ENCODE data around the gene GSTO1.
A peak's percentile ranks its signal among the peaks of the same experiment; 100 is the strongest.

The GSTO1 gene

DNA sequence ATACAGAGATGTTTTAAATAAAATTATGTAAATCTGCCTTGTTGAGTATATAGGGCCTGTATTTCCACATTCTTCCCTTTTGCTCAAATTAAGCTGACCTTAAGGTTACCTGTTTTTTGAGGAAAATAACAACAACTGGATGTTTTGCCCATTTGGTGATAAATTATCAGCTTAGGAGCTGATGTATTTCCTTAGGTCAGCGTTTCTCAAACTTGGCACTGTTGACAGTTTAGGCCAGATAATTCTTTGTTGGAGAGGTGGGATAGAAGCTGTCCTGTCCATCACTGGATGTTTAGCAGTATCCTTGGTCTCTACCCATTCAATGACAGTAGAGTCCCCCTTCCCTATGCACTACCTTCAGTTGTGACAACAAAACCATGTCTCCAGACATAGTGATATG, 21.5 kb downstream of the GSTO1 start:
- no peak for DNase-seq (ENCODE audit: low read depth)

DNA sequence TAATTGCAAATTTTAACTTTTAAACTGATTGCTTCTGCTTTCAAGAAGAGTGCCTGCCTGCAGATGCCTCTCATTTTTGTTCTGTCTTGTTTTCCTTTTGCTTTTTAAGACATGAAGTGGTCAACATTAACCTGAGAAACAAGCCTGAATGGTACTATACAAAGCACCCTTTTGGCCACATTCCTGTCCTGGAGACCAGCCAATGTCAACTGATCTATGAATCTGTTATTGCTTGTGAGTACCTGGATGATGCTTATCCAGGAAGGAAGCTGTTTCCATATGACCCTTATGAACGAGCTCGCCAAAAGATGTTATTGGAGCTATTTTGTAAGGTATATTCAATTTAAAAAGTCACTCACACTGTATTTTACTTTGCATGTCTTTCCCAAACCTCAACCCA, 23.1 kb downstream of the GSTO1 start:
- no peak for DNase-seq (ENCODE audit: low read depth)

DNA sequence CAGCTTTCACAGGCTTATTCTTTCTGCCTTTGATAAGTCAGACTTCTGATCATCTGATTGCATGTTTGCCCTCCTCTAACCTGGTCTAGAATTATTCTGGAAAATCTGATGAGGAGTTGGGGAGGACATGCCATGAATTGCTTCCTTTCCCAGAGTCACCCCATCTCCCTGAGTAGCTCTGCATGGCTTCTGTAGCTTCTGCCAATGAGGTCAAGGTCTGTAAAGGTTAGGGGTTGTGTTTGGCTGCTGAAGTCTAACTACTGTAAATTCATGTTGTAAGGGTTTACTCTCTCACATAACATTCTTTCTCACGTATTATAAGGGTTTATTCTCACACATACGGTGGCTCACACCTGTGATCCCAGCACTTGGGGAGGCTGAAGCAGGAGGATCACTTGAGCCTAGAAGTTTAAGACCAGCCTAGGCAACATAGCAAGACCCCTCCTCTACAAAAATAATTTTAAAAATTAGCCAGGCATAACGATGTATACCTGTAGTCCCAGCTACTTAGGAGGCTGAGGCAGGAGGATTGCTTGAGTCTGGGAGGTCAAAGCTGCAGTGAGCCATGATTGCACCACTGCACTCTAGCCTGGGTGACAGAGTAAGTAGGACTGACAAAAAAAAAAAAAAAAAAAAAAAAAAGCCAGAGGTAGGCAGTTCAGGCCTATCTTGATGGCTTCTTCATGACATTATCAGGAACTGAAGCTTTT, 25.0 kb downstream of the GSTO1 start:
- DNase-seq (ENCODE audit: low read depth), result no peak

DNA sequence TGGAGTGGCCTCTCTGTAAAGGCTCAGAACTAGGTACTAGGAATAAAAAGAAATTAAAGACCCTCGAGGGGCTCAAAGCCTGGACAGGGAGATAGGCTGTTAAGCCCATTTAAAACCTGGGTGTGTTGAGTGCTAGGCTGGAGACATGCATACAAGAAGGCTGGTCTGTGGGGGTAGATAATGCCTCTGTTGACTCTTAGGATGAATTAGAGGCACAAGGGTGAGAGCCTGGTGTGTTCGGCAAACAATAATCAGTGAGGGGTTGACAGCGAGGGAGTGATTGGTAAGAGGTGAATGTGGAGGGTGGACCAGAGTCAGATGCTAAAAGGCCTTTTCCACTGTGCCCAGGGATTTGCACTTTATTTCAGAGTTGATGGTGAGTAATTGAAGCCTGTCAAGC, 27.0 kb downstream of the GSTO1 start:
- no peak for DNase-seq (ENCODE audit: low read depth)

DNA sequence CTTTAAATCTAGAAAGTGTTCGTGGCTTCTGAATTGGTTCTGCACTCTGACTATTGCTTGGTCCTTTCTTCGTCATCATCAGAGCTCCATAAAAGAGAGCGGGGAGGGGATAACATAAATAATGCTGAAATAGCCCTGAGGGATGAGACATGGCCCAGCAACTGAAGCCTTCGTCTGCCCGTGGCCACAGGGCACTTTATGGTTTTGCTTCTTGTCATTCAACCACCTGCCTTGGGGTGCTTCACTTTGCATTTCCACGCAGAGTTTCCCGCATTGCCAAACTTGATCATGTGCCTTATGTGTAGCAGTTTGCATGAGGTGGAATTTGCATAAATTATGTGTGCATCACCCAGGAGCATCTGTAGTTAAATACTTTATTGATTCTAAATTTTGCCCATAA, 30.2 kb downstream of the GSTO1 start:
- DNase-seq (ENCODE audit: low read depth), result no peak

DNA sequence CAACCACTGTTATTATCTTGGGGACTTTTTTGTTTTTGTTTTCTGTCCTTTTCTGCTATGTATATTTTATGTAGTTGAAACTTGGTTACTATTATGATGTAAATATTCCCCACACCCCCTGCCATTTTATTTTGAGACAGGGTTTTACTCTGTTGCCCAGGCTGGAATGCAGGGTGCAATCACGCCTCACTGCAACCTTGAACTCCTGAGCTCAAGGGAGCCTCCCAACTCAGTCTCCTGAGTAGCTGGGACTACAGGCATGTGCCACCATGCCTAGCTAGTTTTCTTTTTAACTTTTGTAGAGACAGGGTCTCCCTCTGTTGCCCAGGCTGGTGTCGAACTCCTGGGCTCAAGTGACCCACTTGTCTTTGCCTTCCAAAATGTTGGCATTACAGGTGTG, 32.2 kb downstream of the GSTO1 start:
- no peak for DNase-seq (ENCODE audit: low read depth)

DNA sequence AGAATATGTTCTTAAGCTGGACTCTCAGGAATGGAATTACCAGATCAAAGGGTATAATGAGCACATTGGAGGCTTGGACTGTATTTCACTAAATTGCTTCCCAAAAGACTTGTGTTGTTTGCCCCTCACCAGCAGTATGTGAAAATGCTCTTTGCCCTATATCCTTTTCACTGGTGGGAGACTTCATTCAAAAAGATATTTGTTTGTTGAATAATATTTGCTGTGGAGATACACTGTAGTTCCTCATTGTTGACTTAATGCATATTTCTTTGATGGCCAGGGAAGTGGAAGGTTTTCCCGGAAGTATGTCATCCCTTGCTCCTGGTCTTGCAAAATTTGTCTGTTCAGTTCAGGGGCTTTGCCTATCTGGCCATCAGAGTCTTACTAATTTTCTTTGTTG, 33.7 kb downstream of the GSTO1 start:
- no peak for DNase-seq (ENCODE audit: low read depth)

DNA sequence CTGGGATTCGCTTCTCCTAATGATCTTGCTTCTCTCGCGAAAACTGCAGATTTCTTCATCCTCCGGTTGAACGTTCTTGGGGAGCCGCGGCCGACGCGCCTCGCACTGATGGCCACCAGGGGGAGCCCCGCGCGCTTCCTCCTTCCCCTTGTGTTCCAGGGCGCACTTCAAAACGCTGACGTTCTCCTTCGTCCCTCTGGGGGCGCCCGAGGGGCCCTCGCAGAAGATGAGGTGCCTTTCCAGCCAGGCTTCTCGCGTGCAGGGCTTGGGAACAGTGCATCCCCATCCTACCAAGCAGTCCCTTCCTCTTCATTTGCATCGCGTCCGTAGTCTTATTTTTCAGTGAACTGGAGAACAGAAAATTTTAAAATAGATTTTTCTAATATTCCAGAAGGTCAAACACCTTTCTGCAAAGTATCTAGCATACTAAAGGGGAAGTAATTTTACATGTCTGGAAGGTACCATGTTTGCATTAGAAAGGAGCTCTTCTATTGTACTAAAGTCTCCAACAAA, 36.8 kb downstream of the GSTO1 start:
- peak; percentile 75 for DNase-seq (ENCODE audit: low read depth)

DNA sequence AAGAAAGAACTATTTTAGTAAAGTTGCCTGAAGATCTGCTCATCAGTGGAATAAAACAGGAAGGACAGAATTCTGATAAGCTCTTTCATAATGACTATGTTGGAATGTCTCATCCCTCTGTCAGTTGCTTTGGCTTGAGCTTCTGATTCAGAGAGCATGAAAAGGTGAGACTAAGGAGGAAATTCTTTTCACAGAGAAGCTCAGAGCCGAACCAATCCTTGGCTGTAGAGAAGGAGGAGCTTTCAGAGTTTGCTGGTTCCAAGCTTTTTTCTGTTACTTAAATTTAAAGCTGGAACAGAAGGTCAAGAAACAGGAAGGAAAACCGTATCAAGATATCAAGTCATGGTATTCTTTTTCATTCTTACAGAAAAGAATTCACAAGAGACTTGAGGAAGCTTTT, 38.3 kb downstream of the GSTO1 start:
- no peak for DNase-seq (ENCODE audit: low read depth)

DNA sequence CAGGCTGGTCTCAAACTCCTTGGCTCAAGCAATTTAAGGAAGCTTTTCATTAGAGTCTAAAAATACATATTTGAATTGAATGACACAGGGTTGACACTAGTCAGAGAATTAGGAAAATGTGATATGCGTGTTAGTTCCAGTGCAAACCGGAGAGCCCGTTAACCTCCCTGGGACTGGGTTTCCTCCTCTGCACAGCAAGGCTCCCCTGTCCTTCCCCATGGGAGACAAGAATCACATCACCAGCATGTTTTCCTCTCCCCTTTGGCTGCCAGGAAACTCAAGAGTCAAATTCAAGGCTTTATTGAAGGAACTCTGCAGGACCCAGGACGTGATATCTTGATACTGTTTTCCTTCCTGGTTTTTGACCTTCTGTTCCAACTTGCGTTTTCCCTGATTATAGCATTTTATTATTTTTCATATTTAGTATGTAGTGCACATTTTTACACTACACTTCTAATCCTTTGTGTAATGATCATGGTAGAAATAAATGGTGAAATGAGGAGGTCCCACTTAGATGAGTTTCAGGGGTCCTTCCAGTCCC, 39.2 kb downstream of the GSTO1 start:
- DNase-seq (ENCODE audit: low read depth), result no peak

DNA sequence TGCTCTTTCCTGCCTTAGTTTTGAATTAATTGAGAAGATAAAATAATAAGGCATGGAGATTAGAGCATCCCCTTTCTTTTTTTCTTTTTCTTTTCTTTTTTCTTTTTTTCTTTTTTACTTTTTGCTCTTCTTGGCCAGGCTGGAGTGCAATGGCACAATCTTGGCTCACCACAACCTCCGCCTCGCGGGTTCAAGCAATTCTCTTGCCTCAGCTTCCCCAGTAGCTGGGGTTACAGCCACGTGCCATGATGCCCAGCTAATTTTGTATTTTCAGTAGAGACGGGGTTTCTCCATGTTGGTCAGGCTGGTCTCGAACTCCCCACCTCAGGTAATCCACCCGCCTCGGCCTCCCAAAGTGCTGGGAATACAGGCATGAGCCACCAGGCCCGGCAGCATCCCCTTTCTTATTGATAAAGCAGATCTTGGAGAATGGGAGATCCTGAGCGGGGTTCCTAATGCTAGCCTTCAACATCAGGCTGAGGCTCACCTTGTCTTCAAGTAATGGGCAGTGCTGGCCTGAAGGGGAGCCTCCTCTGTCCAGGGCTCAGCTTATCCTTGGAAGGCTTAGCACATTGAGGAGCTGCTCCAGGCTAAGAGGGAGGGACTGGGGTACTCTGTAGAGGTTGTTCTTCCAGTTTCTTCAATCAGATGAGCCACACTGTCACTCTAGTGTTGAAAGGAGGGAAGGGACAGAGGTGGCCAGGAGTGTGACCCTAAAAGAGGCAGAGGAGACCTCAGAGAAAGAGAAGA, 42.2 kb downstream of the GSTO1 start:
- no peak for DNase-seq (ENCODE audit: low read depth)

DNA sequence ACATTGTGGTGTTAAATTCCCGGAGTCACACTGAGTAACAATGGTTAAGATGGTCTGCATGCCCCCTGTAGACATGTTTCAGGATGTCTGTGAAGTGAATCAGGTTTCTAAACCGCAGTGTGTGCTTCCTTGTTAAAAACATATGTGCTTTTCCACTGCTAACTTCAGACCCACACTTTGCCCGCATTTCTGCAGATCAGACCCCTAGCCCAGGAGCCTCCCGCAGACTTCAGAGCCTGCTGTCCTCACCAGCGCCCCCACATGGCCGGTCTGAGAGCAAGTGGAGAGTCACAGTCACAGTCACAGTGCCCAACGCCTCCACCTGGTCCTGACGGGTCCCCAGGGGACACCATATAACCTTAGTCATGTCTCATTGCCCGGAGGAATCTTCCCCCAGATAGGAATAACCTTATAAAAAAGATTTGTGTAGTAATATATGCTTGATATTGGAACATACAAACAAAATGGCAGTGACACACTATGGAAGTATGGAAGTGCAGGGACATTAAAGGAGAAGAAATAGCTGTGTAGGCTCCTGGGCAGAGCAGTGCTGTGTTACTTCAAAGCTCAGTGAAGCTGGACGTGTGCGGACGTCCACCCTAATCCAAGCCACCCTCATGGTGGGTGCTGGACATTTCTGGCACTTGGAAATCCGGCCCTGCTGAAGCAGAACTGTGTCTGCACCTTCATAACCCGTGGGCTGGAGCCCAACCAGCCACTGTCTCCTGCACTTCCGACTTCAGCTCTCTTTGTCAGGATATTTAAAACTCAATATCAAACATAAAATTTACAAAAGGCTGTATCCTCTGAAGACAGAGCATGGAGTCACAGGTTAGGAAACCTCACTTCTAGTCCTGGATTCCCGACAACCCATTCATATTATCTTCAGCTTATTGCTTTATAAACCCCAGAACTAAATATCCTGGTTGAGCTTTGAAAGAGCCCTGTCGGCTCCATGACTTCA, 43.3 kb downstream of the GSTO1 start:
- no peak for DNase-seq (ENCODE audit: low read depth)

DNA sequence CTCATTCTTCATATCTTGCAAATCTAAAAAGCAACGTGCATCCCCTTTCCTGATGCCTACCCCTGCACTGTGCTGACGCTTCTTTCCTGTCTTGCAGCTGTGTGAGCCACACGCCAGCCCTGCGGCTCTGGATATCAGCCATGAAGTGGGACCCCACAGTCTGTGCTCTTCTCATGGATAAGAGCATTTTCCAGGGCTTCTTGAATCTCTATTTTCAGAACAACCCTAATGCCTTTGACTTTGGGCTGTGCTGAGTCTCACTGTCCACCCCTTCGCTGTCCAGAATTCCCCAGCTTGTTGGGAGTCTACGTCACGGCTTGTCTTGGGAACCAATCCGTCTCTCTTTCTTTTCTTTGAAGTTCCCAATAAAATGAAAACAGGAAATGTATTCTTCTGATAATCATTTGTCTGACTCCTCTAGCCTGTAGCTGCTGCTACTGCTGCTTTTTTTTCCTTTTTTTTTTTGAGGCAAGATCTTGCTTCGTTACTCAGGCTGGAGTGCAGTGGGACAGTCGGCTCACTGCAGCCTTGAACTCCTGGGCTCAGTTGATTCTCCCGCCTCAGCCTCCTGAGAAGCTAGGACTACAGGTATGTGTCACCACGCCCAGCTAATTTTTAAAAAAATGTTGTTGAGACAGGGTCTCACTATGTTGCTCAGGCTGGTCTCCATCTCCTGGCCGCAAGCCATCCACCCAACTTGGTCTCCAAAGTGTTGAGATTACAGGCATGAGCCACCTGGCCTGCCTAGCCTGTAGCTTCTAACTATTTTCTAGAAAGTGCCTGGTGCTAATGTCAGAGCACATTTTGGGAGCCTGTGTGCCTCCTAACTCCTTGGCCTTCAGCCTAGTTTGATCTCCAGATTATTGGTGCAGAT, 44.6 kb downstream of the GSTO1 start:
- DNase-seq (ENCODE audit: low read depth), result no peak

DNA sequence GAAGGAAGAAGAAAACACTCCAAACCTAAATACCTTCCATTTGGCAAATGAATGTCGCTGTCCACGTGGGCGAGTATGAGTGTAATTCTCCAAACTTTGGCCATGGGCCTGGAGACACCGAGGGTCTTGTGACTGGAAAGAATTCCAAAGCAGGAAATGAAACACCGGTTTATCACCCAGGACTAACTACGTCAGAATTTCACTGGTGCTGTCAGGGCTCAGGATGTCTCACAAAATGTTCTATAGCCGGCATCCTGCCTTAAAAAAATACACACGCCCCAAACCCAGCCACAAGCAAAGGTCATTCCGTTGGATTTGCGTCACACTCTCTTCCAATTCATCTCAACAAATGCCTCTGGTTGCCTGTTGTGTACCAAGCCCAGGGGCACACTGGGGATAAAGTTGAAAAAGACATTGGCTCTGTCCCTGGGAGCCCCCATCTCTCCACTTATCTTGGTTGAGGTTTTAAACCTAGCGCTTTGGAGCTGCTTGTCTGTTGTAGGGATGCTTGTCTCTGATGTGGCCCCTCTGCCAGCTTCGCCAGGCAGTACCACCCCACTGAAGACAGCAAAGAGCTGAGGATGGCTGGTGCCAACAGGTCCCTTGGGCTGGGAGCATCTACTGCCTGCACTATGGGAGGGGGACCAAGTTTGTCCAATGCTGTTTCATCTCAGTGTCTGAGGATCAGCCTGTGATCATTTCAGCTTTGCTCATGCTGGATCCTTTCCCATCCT, 45.5 kb downstream of the GSTO1 start:
- DNase-seq (ENCODE audit: low read depth), result no peak

DNA sequence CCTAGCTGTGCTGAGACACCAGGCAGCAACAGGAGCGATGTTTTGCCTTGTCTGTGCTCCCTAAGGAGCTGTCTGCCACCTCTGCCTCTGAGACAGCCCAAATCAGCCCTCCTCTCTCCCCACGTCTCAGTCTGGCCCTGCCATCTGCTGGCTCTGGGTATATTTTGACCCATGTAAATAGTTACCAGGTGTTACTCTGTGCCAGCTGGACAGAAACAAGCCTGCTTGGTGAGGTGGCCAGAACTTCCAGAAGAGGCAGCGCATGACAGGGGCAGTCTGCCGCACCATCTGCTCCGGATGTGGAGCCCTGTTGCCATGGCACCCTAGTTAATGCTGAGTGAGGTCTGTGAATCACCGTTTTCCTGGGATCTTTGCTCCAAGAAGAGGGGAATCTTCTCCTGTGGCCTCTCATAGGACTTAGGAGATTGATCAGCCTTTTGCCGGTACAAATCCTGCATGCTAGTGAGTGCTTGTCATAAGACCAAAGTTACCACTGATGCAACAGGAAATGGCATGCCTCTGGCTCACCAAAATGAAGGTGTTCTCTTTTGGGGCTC, 46.1 kb downstream of the GSTO1 start:
- no peak for DNase-seq (ENCODE audit: low read depth)

DNA sequence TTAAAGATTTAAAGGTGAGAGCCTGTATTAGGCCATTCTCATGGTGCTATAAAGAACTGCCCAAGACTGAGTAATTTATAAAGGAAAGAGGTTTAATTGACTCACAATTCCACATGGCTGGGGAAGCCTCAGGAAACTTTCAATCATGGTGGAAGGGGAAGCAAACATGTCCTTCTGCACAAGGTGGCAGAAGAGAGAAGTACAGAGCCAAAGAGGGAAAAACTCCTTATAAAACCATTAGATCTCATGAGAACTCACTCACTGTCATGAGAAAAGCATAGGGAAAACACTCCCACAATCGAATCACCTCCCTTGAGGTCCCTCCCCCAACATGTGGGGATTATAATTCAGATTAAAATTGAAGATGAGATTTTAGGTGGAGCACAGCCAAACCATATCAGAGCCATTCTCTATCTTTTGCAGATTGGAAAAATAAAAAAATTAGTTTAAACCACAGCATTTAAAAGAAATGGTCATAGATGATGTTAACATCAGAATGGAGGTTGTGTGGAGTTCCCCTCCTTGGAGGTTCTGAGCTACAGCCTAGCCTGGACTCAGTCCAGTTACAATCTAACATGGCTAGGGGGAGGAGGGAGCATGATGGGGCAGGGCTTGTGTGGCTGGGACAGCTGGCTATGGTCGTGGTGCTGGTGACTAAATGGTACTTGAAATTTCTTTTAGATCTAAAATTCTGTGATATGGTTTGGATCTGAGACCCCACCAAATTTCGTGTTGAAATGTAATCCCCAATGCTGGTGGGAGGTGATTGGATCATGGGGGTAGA, 47.4 kb downstream of the GSTO1 start:
- DNase-seq (ENCODE audit: low read depth), result no peak

DNA sequence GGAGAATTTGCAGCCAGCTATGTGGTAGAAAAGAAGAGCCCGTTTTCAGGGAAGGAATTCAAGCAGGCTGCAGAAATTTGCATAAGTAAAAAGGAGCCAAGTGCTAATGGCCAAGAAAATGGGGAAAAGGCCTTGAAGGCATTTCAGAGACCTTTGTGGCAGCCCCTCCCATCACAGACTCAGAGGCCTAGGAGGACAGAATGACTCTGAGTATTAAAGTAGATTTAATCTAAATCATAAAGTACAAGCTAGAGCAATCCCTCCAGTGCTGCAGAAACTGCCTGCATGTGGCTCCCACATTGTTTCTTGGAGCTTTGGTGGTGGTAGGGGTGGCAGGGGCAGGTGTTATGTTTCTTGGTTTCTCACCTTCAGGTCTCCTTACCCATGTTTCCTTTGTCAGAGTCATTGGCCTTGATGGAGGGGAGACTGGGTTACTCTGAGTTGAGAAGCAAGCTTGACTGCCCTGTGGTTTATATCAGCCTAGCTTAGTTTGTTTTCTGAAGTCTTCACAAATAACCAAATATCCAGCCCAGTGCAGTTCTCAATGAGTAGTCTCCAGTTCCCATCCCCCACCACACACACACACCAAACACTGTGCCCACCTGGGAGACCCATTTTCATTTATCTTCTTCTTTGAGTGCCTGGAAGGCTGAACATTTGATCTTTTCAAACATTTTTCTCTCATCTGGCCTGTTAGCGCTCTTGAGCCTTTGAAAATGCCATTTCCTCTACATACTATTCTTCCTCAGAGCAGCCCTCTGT, 49.1 kb downstream of the GSTO1 start:
- no peak for DNase-seq (ENCODE audit: low read depth)

DNA sequence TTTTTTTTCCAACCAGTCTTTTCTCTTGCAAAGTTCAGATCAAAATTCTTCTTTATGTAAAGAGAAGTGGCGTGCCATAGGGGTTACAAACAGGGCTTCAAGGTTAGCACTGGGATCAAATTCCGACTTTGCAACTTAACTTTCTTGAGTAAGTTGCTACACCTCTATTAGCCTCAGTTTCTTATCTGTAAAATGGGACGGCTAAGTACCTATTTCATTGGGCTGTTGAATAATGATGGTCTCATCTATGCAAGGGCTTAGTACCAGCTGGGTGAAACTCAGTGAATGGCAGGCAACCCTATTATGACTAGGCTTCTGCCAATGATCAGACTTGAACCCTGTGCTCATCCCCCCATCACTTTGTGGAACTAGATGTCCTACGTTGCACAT, 49.7 kb downstream of the GSTO1 start:
- no peak for DNase-seq (ENCODE audit: low read depth)

DNA sequence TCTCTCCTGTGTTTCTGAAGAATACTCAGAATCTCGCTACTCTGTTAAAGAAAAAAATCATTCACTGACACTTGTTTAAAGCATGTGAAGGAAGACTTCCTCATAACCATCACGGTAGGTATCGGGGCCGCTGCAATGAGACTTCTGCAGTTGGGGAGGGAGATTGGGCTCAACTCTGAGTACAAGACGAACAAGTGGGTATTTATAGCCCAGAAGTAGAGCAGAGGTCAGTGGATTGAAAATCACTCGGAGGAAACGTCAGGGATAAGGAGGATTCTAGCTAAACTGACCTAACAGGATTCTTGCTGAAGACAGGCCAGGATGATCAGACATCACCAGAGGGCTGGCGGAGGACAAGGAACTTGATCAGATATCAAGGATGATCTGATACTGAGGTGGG, 50.2 kb downstream of the GSTO1 start:
- DNase-seq (ENCODE audit: low read depth), result no peak

Data from stimulated activated CD8-positive, alpha-beta memory T cell treated with anti-CD3 and anti-CD28 coated beads, Interleukin-4, amount 100 ng/mL, for 24 hours (primary cell).